ENCODE data around the gene CHCHD5. TPM values are rescaled to one million over a fixed set of nuclear protein-coding genes. Genes with fewer than 3 reads are reported as not detected.

CHCHD5 gene
- total RNA-seq, 1 experiment from 2014 or later, result 18.0 TPM

DNA sequence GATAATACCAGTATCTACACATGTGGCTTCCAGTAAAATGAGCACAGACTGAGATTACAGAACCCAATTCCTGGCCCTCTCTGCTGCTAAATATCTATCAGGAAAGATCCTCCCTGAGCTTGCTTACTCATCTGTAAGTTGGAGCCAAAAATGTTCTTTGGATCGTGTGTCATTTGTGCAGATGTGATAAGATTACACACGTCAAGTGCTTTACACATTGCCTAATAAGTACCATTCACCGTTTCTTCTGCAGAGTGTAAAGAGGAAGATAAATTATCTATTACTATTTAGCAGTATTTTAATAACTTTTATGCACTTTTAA is 38.1 kb downstream of the CHCHD5 start:
- intact Hi-C loops (cut with micrococcal nuclease; ENCODE audit: unreplicated experiment), result no loop called here
- CTCF ChIA-PET, result no interaction called here
- Mint-ChIP-seq H3K9me3 (ENCODE audit: low read depth, unreplicated experiment) (no peaks in the 10 kb centered on the region), H3K4me1 (ENCODE audit: low read depth, unreplicated experiment) (peaks cover 20% of the 10 kb centered on the region), H3K36me3 (ENCODE audit: insufficient read depth, unreplicated experiment) (peaks cover 7% of the 10 kb centered on the region), H3K27ac (ENCODE audit: unreplicated experiment) (no peak overlapping the region), H3K4me3 (ENCODE audit: low read depth, unreplicated experiment) (no peak overlapping the region), H3K27me3 (ENCODE audit: unreplicated experiment) (no peaks in the 10 kb centered on the region)
- TF ChIP-seq, protein P1, sequence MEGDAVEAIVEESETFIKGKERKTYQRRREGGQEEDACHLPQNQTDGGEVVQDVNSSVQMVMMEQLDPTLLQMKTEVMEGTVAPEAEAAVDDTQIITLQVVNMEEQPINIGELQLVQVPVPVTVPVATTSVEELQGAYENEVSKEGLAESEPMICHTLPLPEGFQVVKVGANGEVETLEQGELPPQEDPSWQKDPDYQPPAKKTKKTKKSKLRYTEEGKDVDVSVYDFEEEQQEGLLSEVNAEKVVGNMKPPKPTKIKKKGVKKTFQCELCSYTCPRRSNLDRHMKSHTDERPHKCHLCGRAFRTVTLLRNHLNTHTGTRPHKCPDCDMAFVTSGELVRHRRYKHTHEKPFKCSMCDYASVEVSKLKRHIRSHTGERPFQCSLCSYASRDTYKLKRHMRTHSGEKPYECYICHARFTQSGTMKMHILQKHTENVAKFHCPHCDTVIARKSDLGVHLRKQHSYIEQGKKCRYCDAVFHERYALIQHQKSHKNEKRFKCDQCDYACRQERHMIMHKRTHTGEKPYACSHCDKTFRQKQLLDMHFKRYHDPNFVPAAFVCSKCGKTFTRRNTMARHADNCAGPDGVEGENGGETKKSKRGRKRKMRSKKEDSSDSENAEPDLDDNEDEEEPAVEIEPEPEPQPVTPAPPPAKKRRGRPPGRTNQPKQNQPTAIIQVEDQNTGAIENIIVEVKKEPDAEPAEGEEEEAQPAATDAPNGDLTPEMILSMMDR (IDR thresholded peaks at IDR 0.05; ENCODE audit: unreplicated experiment), result no peak
- BruUV-seq (replicated peaks), result no TSS peak
- DNase-seq, result no peak

DNA sequence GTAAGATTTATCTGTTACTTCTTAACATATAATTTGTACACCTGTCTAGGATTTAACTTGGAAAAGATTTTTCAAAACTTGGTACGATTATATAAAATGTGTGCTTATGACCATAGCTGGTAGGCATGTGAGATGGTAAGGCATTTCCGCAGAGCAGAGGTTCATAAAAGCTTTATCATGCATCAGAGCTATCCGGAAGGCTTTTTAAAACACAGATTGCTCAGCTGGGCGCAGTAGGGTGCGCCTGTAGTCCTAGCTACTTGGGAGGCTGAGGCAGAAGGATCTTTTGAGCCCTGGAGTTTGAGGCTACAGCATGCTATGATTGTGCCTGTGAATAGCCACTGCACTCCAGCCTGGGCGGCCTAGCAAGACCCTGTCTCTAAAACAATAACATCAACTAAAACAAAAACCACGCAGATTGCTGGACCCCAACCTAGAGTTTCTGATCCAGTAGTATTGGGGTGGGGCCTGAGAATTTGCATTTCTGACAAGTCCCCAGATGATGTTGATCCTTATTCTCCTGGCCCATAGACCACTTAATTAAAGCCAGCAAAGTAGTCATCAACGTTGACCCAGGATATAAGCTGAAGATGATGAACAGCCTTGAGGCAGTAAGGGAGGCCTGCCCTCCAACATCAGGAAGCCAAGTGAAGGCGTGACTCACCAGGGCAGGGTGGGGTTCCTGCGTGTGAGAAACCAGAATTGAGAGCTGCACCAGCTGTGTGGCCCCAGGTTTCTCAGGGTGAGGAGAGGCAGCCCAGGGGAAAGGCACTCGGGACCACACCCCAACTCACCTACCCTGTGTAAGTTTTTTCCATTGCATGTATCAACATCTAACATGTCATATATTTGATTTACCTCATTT is 39.7 kb downstream of the CHCHD5 start:
- no peaks in the 10 kb centered on the region for H3K9me3 Mint-ChIP-seq (ENCODE audit: low read depth, unreplicated experiment)
- intact Hi-C loops (cut with micrococcal nuclease; ENCODE audit: unreplicated experiment), result no loop called here
- TF ChIP-seq, protein P1 (IDR thresholded peaks at IDR 0.05; ENCODE audit: unreplicated experiment), result no peak
- no peak overlapping the region for H3K4me3 Mint-ChIP-seq (ENCODE audit: low read depth, unreplicated experiment)
- CTCF ChIA-PET, result interaction anchor here (0.6 to 5.5 kb wide), 9 partner anchors 21 to 318 kb away, joined by 3 to 92 read pairs (median 6); partner anchors contain the start of gene SLC20A1
- peak; percentile 79 for DNase-seq
- BruUV-seq (replicated peaks), result no TSS peak
- peak overlapping the region; percentile 27 for H3K27ac Mint-ChIP-seq (ENCODE audit: unreplicated experiment)
- H3K36me3 Mint-ChIP-seq (ENCODE audit: insufficient read depth, unreplicated experiment), result peaks cover 11% of the 10 kb centered on the region
- H3K27me3 Mint-ChIP-seq (ENCODE audit: unreplicated experiment), result no peaks in the 10 kb centered on the region
- peaks cover 36% of the 10 kb centered on the region for H3K4me1 Mint-ChIP-seq (ENCODE audit: low read depth, unreplicated experiment)

DNA sequence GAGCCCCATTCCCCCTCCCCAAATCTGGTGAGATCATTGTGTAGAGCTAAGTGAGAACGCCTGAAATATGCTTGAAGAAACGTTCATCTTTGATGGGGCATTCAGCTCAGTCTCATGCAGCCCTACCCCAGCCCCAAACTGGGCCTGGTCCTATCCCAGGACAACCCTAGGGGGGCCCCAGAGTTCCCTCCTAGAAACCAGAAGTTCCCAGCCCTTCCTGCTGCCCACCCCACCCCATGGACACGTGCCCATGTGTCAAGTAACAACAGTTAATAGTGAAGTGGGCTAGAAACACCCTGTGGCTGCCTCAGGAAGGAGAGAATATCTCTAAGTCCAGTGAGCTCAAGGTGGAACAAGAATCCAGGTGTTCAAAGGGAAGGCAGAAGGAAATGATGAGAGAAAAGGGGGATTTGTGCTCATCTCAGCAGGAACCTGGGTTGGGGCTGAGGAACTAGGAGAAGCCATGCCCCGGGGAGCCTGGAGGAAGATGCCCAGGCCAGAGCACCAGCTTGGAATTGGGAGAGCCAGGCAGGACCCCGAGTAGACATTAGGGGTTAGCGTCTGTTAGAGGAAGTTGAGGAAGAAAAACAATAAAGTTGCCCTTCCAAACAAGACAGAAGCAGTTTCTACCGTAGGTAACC is 41.2 kb downstream of the CHCHD5 start:
- CTCF ChIA-PET, result interaction anchor here (0.6 to 5.5 kb wide), 10 partner anchors 20 to 124 kb away, joined by 3 to 92 read pairs (median 4); partner anchors contain the start of gene SLC20A1
- intact Hi-C loops (cut with micrococcal nuclease; ENCODE audit: unreplicated experiment), result loop anchor here (2.0 kb wide), 1 partner anchor 65 kb away; no protein-coding TSS in a partner anchor
- TF ChIP-seq, protein P1 (IDR thresholded peaks at IDR 0.05; ENCODE audit: unreplicated experiment), result no peak
- DNase-seq, result no peak
- peaks cover 51% of the 10 kb centered on the region for H3K4me1 Mint-ChIP-seq (ENCODE audit: low read depth, unreplicated experiment)
- BruUV-seq (replicated peaks), result no TSS peak
- peaks cover 11% of the 10 kb centered on the region for H3K36me3 Mint-ChIP-seq (ENCODE audit: insufficient read depth, unreplicated experiment)
- H3K9me3 Mint-ChIP-seq (ENCODE audit: low read depth, unreplicated experiment), result no peaks in the 10 kb centered on the region
- no peak overlapping the region for H3K4me3 Mint-ChIP-seq (ENCODE audit: low read depth, unreplicated experiment)
- no peaks in the 10 kb centered on the region for H3K27me3 Mint-ChIP-seq (ENCODE audit: unreplicated experiment)
- H3K27ac Mint-ChIP-seq (ENCODE audit: unreplicated experiment), result peak overlapping the region; percentile 70

DNA sequence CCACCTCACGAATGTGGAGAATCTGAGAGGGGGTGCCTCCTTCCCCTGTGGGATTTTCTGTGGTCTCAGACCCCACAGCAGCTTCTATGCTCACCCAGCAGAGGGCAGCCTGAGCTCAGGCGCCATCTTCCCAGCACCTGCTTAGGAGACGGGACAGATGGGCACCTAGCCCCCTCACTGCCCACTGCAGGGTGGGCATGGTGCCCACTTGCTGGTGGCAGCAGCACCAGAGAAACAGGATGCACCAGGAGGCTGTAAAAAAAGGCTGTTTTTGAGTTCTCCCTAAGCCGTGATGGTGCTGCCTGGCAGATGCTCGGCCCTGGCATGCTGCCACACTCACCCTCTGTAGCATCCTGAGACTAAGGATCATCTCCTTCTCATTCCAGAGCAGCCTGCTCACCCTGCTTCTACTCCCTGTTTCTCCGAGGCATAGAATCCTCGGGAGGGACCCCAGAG is 42.2 kb downstream of the CHCHD5 start:
- Mint-ChIP-seq H3K4me1 (ENCODE audit: low read depth, unreplicated experiment) (peaks cover 61% of the 10 kb centered on the region), H3K4me3 (ENCODE audit: low read depth, unreplicated experiment) (peak overlapping the region; percentile 43), H3K36me3 (ENCODE audit: insufficient read depth, unreplicated experiment) (peaks cover 11% of the 10 kb centered on the region), H3K27me3 (ENCODE audit: unreplicated experiment) (no peaks in the 10 kb centered on the region), H3K27ac (ENCODE audit: unreplicated experiment) (peak overlapping the region; percentile 85), H3K9me3 (ENCODE audit: low read depth, unreplicated experiment) (no peaks in the 10 kb centered on the region)
- TF ChIP-seq, protein P1 (IDR thresholded peaks at IDR 0.05; ENCODE audit: unreplicated experiment), result peak; percentile 89
- DNase-seq, result peak; percentile 74
- intact Hi-C loops (cut with micrococcal nuclease; ENCODE audit: unreplicated experiment), result loop anchor here (1.0 to 2.0 kb wide), 2 partner anchors 64 to 100 kb away; no protein-coding TSS in a partner anchor
- no TSS peak for BruUV-seq (replicated peaks)
- CTCF ChIA-PET, result interaction anchor here (0.9 to 5.5 kb wide), 10 partner anchors 11 to 315 kb away, joined by 3 to 92 read pairs (median 4); partner anchors contain the start of gene SLC20A1

All from Calu3 (cell line).